Keratinocyte (primary cell): ENCODE measurements around the gene TRMT2B.

Experiments
- CTCF ChIP-seq, 3 experiments: IDR thresholded peaks in 1 of 3; conservative IDR thresholded peaks in 1 of 3; optimal IDR thresholded peaks in 1 of 3; 2 replicates in 2 of 3; 3 replicates in 1 of 3; pipeline versions ENCODE3 to v1.5.1; 2011; ENCODE audit warnings: low read length in 3 of 3, mild to moderate bottlenecking in 3 of 3, moderate library complexity in 2 of 3, control low read depth in 1 of 3, inconsistent platforms in 1 of 3; ENCODE audit not compliant: insufficient read depth in 2 of 3; ENCODE audit errors: extremely low read depth in 1 of 3
- EZH2 ChIP-seq: IDR thresholded peaks from one replicate; pipeline ENCODE4 v1.6.1; 2012; ENCODE audit warnings: inconsistent platforms, mild to moderate bottlenecking, low read length, moderate library complexity

GRCh38 chrX:100964362-100964761, 87.5 kb downstream of the TRMT2B start:
- TF ChIP-seq CTCF (optimal IDR thresholded peaks at IDR 0.05 in 1 of 3, IDR thresholded peaks at IDR 0.05 in 1 of 3, conservative IDR thresholded peaks at IDR 0.05 in 1 of 3; ENCODE audit: extremely low read depth in 1 of 3, insufficient read depth in 2 of 3, low read length in 3 of 3) (no peak), EZH2 (no peak)
